Measurements from ENCODE around the gene RXRA. TPM values are rescaled to one million over a fixed set of nuclear protein-coding genes. Genes with fewer than 3 reads are reported as not detected.

RXRA gene
- polyA plus RNA-seq, 1 donor from 2014 or later: 2.7 TPM

DNA sequence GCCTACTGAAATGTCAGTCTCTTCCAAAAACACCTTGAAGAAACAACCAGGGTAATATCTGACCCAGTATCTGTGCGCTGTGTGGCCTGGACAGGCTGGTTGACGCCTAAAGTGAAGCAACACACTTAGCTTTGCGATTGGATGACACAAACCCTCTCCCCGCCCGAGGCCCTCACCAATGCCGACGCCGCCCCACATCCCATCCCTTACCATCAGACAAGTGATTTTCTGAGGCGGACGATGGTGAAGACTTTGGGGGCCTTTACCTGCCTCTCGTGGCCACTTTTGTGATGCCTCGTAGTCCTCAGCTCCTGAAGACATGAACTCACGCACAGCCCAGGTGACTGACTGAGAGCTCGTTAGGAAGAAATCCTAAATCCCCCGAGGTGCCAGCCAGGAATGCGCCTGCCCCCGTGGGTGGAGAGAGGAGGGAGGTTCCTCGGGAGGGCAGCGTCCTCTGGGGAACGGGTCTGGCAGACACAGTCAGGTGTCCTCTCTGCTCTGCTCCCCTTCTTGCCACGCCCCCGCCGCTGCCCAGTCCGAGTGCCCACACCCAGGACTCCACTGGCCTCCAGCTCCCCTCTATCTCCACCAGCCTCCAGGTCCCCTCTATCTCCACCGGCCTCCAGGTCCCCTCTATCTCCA, 31.0 kb upstream of the RXRA start:
- no peak overlapping the region for H3K4me2 ChIP-seq (ENCODE audit: low read length)
- no peak overlapping the region for H3K4me3 ChIP-seq (ENCODE audit: low read length)
- no peaks in the 10 kb centered on the region for H3K27me3 ChIP-seq (ENCODE audit: insufficient read depth, low read depth, low read length)
- no peak overlapping the region for H3K9ac ChIP-seq (ENCODE audit: low read length)
- TF ChIP-seq SMC3 (conservative IDR thresholded peaks at IDR 0.05; ENCODE audit: poor library complexity): no peak
- no peak for TF ChIP-seq POLR2AphosphoS5 (IDR thresholded peaks at IDR 0.05)
- TF ChIP-seq TAF1 (IDR thresholded peaks at IDR 0.05; ENCODE audit: low read depth): no peak
- no peak for TF ChIP-seq EZH2 (IDR thresholded peaks at IDR 0.05; ENCODE audit: borderline replicate concordance, insufficient read depth, low read length, poor library complexity, severe bottlenecking)
- no peak for TF ChIP-seq CTCF (IDR thresholded peaks at IDR 0.05; ENCODE audit: poor library complexity, severe bottlenecking)
- no peak for TF ChIP-seq EP300 (conservative IDR thresholded peaks at IDR 0.05; ENCODE audit: poor library complexity, severe bottlenecking)
- TF ChIP-seq, protein P1, sequence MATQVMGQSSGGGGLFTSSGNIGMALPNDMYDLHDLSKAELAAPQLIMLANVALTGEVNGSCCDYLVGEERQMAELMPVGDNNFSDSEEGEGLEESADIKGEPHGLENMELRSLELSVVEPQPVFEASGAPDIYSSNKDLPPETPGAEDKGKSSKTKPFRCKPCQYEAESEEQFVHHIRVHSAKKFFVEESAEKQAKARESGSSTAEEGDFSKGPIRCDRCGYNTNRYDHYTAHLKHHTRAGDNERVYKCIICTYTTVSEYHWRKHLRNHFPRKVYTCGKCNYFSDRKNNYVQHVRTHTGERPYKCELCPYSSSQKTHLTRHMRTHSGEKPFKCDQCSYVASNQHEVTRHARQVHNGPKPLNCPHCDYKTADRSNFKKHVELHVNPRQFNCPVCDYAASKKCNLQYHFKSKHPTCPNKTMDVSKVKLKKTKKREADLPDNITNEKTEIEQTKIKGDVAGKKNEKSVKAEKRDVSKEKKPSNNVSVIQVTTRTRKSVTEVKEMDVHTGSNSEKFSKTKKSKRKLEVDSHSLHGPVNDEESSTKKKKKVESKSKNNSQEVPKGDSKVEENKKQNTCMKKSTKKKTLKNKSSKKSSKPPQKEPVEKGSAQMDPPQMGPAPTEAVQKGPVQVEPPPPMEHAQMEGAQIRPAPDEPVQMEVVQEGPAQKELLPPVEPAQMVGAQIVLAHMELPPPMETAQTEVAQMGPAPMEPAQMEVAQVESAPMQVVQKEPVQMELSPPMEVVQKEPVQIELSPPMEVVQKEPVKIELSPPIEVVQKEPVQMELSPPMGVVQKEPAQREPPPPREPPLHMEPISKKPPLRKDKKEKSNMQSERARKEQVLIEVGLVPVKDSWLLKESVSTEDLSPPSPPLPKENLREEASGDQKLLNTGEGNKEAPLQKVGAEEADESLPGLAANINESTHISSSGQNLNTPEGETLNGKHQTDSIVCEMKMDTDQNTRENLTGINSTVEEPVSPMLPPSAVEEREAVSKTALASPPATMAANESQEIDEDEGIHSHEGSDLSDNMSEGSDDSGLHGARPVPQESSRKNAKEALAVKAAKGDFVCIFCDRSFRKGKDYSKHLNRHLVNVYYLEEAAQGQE (IDR thresholded peaks at IDR 0.05; ENCODE audit: borderline replicate concordance): no peak
- no peak for TF ChIP-seq MXI1 (conservative IDR thresholded peaks at IDR 0.05; ENCODE audit: poor library complexity, severe bottlenecking)
- TF ChIP-seq RAD21 (conservative IDR thresholded peaks at IDR 0.05): no peak
- no peaks in the 10 kb centered on the region for H3K36me3 ChIP-seq (ENCODE audit: insufficient read depth, low read length)
- H3K79me2 ChIP-seq (replicated peaks; ENCODE audit: insufficient read depth, low read length): no peaks in the 10 kb centered on the region
- no peaks in the 10 kb centered on the region for H4K20me1 ChIP-seq (ENCODE audit: insufficient read depth)
- no peak overlapping the region for H2AFZ ChIP-seq (ENCODE audit: low read depth, low read length)
- H3K9me3 ChIP-seq (ENCODE audit: low read length): no peaks in the 10 kb centered on the region
- H3K27ac ChIP-seq (ENCODE audit: low read length): no peak overlapping the region
- H3K9me2 ChIP-seq (ENCODE audit: insufficient read depth, low read length): no peaks in the 10 kb centered on the region
- H3F3A ChIP-seq (ENCODE audit: insufficient read depth, low read length, poor library complexity, severe bottlenecking): no peaks in the 10 kb centered on the region

GRCh38 chr9:134295746-134296250, 30.5 kb upstream of the RXRA start:
- Histone ChIP-seq H3K4me2 (ENCODE audit: low read length) (no peak overlapping the region), H2AFZ (ENCODE audit: low read depth, low read length) (no peak overlapping the region), H3K9ac (ENCODE audit: low read length) (no peak overlapping the region), H3K9me2 (ENCODE audit: insufficient read depth, low read length) (no peaks in the 10 kb centered on the region), H4K20me1 (ENCODE audit: insufficient read depth) (no peaks in the 10 kb centered on the region), H3F3A (ENCODE audit: insufficient read depth, low read length, poor library complexity, severe bottlenecking) (no peaks in the 10 kb centered on the region), H3K27ac (ENCODE audit: low read length) (no peak overlapping the region), H3K4me3 (ENCODE audit: low read length) (no peak overlapping the region), H3K79me2 (replicated peaks; ENCODE audit: insufficient read depth, low read length) (no peaks in the 10 kb centered on the region), H3K9me3 (ENCODE audit: low read length) (no peaks in the 10 kb centered on the region), H3K36me3 (ENCODE audit: insufficient read depth, low read length) (no peaks in the 10 kb centered on the region), H3K27me3 (ENCODE audit: insufficient read depth, low read depth, low read length) (no peaks in the 10 kb centered on the region)
- TF ChIP-seq EZH2 (IDR thresholded peaks at IDR 0.05; ENCODE audit: borderline replicate concordance, insufficient read depth, low read length, poor library complexity, severe bottlenecking) (no peak), EP300 (conservative IDR thresholded peaks at IDR 0.05; ENCODE audit: poor library complexity, severe bottlenecking) (no peak), CTCF (IDR thresholded peaks at IDR 0.05; ENCODE audit: poor library complexity, severe bottlenecking) (no peak), RAD21 (conservative IDR thresholded peaks at IDR 0.05) (no peak), SMC3 (conservative IDR thresholded peaks at IDR 0.05; ENCODE audit: poor library complexity) (no peak), MXI1 (conservative IDR thresholded peaks at IDR 0.05; ENCODE audit: poor library complexity, severe bottlenecking) (no peak), POLR2AphosphoS5 (IDR thresholded peaks at IDR 0.05) (no peak), TAF1 (IDR thresholded peaks at IDR 0.05; ENCODE audit: low read depth) (no peak)
- TF ChIP-seq, protein P1 (IDR thresholded peaks at IDR 0.05; ENCODE audit: borderline replicate concordance): no peak
